AG04450 (cell line): ENCODE measurements around the gene ANKRD42. TPM values are rescaled to one million over a fixed set of nuclear protein-coding genes. Genes with fewer than 3 reads are reported as not detected.
A peak's percentile ranks its signal among the peaks of the same experiment; 100 is the strongest.

Experiments used
- CTCF ChIA-PET: fragments of 300-600, 350-600 bp; formaldehyde crosslinking; extraction: SDS; loops from one replicate; lab custom pipeline; 2022; ENCODE audit warnings: antibody characterized with exemption, inconsistent platforms; lab: Charles Lee
- POLR2A ChIA-PET: fragments of 350-600 bp; formaldehyde crosslinking; extraction: SDS; loops from one replicate; lab custom pipeline; 2021; ENCODE audit warnings: antibody characterized with exemption, inconsistent platforms; lab: Yijun Ruan, JAX
- DNase-seq: peaks from one replicate; pipeline ENCODE4 v3.0.0-alpha.2; 2011; ENCODE audit warnings: low read depth, low spot score
- H3K27ac ChIP-seq: one replicate; pipeline ENCODE4 v1.5.1; 2012; ENCODE audit warnings: low read depth, low read length, control low read depth
- H3K27me3 ChIP-seq: one replicate; pipeline ENCODE4 v1.6.0; 2012; ENCODE audit warnings: low read length; ENCODE audit not compliant: control insufficient read depth, insufficient read depth
- H3K4me3 ChIP-seq: 2 replicates; pipeline ENCODE4 v1.5.1; 2011; ENCODE audit warnings: mild to moderate bottlenecking, low read depth, low read length, control low read depth
- H3K9me3 ChIP-seq: 2 replicates; pipeline ENCODE4 v1.5.1; 2012; ENCODE audit warnings: low read length; ENCODE audit not compliant: control insufficient read depth, insufficient read depth
- CTCF ChIP-seq: IDR thresholded peaks from 2 replicates; pipeline ENCODE4 v1.5.1; 2011; ENCODE audit warnings: low read depth, low read length, control low read depth, inconsistent platforms
- polyA plus RNA-seq: library from polyadenylated mRNA; depleted of rRNA; stranded (reverse); fragments of >200 nt; gene quantifications from 2 replicates; pipeline ENCODE4 v1.2.3, GENCODE V29; 2011

The ANKRD42 gene
- polyA plus RNA-seq, 1 experiment, result 8.6 TPM

- POLR2A ChIA-PET, result interaction anchor here (0.7 to 2.8 kb wide), 12 partner anchors 10 to 257 kb away, joined by 3 to 36 read pairs (median 4); partner anchors contain the start of genes ANKRD42, CCDC90B, DDIAS and PRCP
- H3K4me3 ChIP-seq, result peak overlapping the region; percentile 90
- H3K27ac ChIP-seq, result peak overlapping the region; percentile 96
- DNase-seq, result no peak
- no peaks in the 10 kb centered on the region; the same call in 1 of the 2 replicates for H3K9me3 ChIP-seq
- CTCF ChIA-PET, result no interaction called here
- no peak for TF ChIP-seq CTCF
- H3K27me3 ChIP-seq, result no peaks in the 10 kb centered on the region
These were observed 35.7 kb upstream of the ANKRD42 start for GRCh38 chr11:83157594-83158356.

GRCh38 chr11:83158357-83158786, 35.1 kb upstream of the ANKRD42 start:
- H3K9me3 ChIP-seq, result no peaks in the 10 kb centered on the region; the same call in 1 of the 2 replicates
- H3K27me3 ChIP-seq, result no peaks in the 10 kb centered on the region
- H3K27ac ChIP-seq, result no peak overlapping the region
- no peak for DNase-seq
- H3K4me3 ChIP-seq, result peak overlapping the region; percentile 90
- CTCF ChIA-PET, result interaction anchor here (0.7 kb wide), 1 partner anchor 92 kb away, joined by 4 read pairs; no protein-coding TSS in a partner anchor
- POLR2A ChIA-PET, result interaction anchor here (2.3 kb wide), 1 partner anchor 65 kb away, joined by 7 read pairs; no protein-coding TSS in a partner anchor
- TF ChIP-seq CTCF, result no peak

- no peak for DNase-seq
- H3K27ac ChIP-seq, result no peak overlapping the region
- no peak for TF ChIP-seq CTCF
- no peaks in the 10 kb centered on the region; the same call in 1 of the 2 replicates for H3K9me3 ChIP-seq
- no peaks in the 10 kb centered on the region for H3K27me3 ChIP-seq
- ChIA-PET CTCF (interaction anchor here (0.6 to 1.1 kb wide), 4 partner anchors 91 to 258 kb away, joined by 3 to 4 read pairs (median 4); partner anchors contain the start of gene DDIAS), POLR2A (interaction anchor here (0.6 to 0.8 kb wide), 2 partner anchors 258 to 302 kb away, joined by 3 read pairs; partner anchors contain the start of gene DDIAS)
- peak overlapping the region; percentile 90 for H3K4me3 ChIP-seq
These were observed 34.3 kb upstream of the ANKRD42 start for GRCh38 chr11:83158965-83159901.

GRCh38 chr11:83159902-83160865, 33.3 kb upstream of the ANKRD42 start:
- no peak overlapping the region for H3K27ac ChIP-seq
- no peaks in the 10 kb centered on the region; the same call in 1 of the 2 replicates for H3K9me3 ChIP-seq
- CTCF ChIA-PET, result interaction anchor here (0.6 to 1.1 kb wide), 4 partner anchors 119 to 259 kb away, joined by 3 to 4 read pairs (median 3); partner anchors contain the start of gene DDIAS
- TF ChIP-seq CTCF, result no peak
- POLR2A ChIA-PET, result interaction anchor here (0.6 to 0.8 kb wide), 2 partner anchors 259 to 303 kb away, joined by 3 read pairs; partner anchors contain the start of gene DDIAS
- H3K4me3 ChIP-seq, result peak overlapping the region; percentile 90
- no peaks in the 10 kb centered on the region for H3K27me3 ChIP-seq
- DNase-seq, result no peak
